Stomach (tissue), 9 donors: ENCODE data around the gene POC1B. TPM values are rescaled to one million over a fixed set of nuclear protein-coding genes. Genes with fewer than 3 reads are reported as not detected.

Source experiments
- DNase-seq, 2 donors: peaks; one replicate each; pipeline versions ENCODE4 v3.0.0 to v3.0.0-alpha.2; 2013 to 2019
- H3K27ac ChIP-seq, 5 donors: fragments of 200-600 bp in 4 of 5; sonication (generic) in 4 of 5; one replicate each; pipeline ENCODE4 v1.5.1; 2013 to 2019; ENCODE audit warnings: mild to moderate bottlenecking in 1 of 5, moderate library complexity in 1 of 5
- H3K27me3 ChIP-seq, 3 donors: fragments of 200-600 bp; sonication (generic); one replicate each; pipeline ENCODE4 v1.5.1; 2017 to 2019; ENCODE audit warnings: mixed run types in 1 of 3
- H3K36me3 ChIP-seq, 4 donors: fragments of 200-600 bp; sonication (generic); 1 replicate in 3 of 4; 2 replicates in 1 of 4; pipeline ENCODE4 v1.5.1; 2016 to 2019
- H3K4me1 ChIP-seq, 4 donors: fragments of 200-600 bp; sonication (generic); one replicate each; pipeline ENCODE4 v1.5.1; 2016 to 2019
- H3K4me3 ChIP-seq, 4 donors: fragments of 200-600 bp; sonication (generic) in 3 of 4; one replicate each; pipeline ENCODE4 v1.5.1; 2016 to 2019; ENCODE audit warnings: mild to moderate bottlenecking in 1 of 4
- H3K9me3 ChIP-seq, 4 donors: fragments of 200-600 bp; sonication (generic); one replicate each; pipeline ENCODE4 v1.5.1; 2016 to 2019
- CTCF ChIP-seq, 7 experiments: fragments of 450-650 bp in 4 of 7; fragments of 200-600 bp in 3 of 7; sonication (generic) in 3 of 7; IDR thresholded peaks; one replicate each; pipeline ENCODE4 v1.5.1; 2016 to 2019; ENCODE audit warnings: antibody characterized with exemption in 7 of 7, control low read depth in 2 of 7, mild to moderate bottlenecking in 1 of 7
- EP300 ChIP-seq: sonication (generic); formaldehyde crosslinking; IDR thresholded peaks from one replicate; pipeline ENCODE4 v1.6.1; 2017; ENCODE audit warnings: antibody characterized with exemption
- POLR2A ChIP-seq, 4 donors: fragments of 450-650 bp; IDR thresholded peaks; one replicate each; pipeline ENCODE4 v1.6.1; 2016; ENCODE audit warnings: antibody characterized with exemption in 4 of 4, control low read depth in 2 of 4, mild to moderate bottlenecking in 1 of 4, moderate library complexity in 1 of 4
- POLR2AphosphoS5 ChIP-seq, 3 donors: sonication (generic); formaldehyde crosslinking; IDR thresholded peaks; one replicate each; pipeline ENCODE4 v1.6.1; 2016; ENCODE audit warnings: antibody characterized with exemption in 3 of 3
- WGBS, 5 donors: extraction: QIAGEN DNeasy Blood & Tissue Kit in 3 of 5; methylation state at CpG; one replicate each; pipeline versions ENCODE4 v1.1.5 to v1.1.7; 2013 to 2018; 5-methylcytosine and 5-hydroxymethylcytosine counted together
- intact Hi-C: fragments of 100-400 bp; cut with DNase I; formaldehyde crosslinking; loops from one replicate; pipeline ENCODE4 v1.15.1; 2023; ENCODE audit warnings: low total_unique reads
- polyA plus RNA-seq, 3 donors: library from polyadenylated mRNA; stranded (reverse); fragments of 200-250 nt; gene quantifications; one replicate each; pipeline ENCODE4 v1.2.3, GENCODE V29; 2013
- total RNA-seq, 5 donors: library from RNA; depleted of rRNA; stranded (reverse); fragments of >200 nt; gene quantifications; one replicate each; pipeline versions ENCODE4 v1.1.0 to v1.2.3, GENCODE V29; 2014 to 2016
- donor health status: healthy with polysubstance abuse.
- donor health status: Bipolar disorder and iron deficiency.
- donor health status: healthy.

Gene POC1B
- total and polyA plus RNA-seq, 8 donors: 1.7 to 68.3 (median 18.3) TPM

- no peaks in the 10 kb centered on the region for H3K9me3 ChIP-seq
- no peak overlapping the region for H3K27ac ChIP-seq
- 55 to 86% (median 65%) methylated on average over 1 of the region's 1 CpG for WGBS, 5 donors
- H3K36me3 ChIP-seq: peaks cover 0 to 6% (median 0%) of the 10 kb centered on the region in 4 donors
- TF ChIP-seq POLR2AphosphoS5 (IDR thresholded peaks at IDR 0.05) (no peak), EP300 (no peak), POLR2A (IDR thresholded peaks at IDR 0.05) (no peak), CTCF (IDR thresholded peaks at IDR 0.05) (no peak)
- peaks cover 10 to 27% (median 14%) of the 10 kb centered on the region in 4 donors for H3K4me1 ChIP-seq
- intact Hi-C loops: loop anchor here (10.0 kb wide), 1 partner anchor 561 kb away; no protein-coding TSS in a partner anchor
- H3K4me3 ChIP-seq: no peak overlapping the region
- no peak for DNase-seq
- no peaks in the 10 kb centered on the region for H3K27me3 ChIP-seq
These were observed 18.2 kb upstream of the POC1B start for GRCh38 chr12:89544022-89544421.

GRCh38 chr12:89542912-89543592, 17.2 kb upstream of the POC1B start:
- Histone ChIP-seq H3K4me1 (peaks cover 10 to 27% (median 14%) of the 10 kb centered on the region in 4 donors), H3K27me3 (no peaks in the 10 kb centered on the region), H3K27ac (no peak overlapping the region), H3K9me3 (no peaks in the 10 kb centered on the region), H3K36me3 (peaks cover 0 to 6% (median 0%) of the 10 kb centered on the region in 4 donors), H3K4me3 (no peak overlapping the region)
- WGBS, 5 donors: 8 to 17% (median 10%) methylated on average over 6 of the region's 6 CpGs
- peak; percentile 76 to 94 for DNase-seq
- intact Hi-C loops: loop anchor here (10.0 kb wide), 1 partner anchor 562 kb away; no protein-coding TSS in a partner anchor
- TF ChIP-seq POLR2A (IDR thresholded peaks at IDR 0.05) (no peak), POLR2AphosphoS5 (IDR thresholded peaks at IDR 0.05) (peak in 1 of 3 donors; percentile 31), EP300 (no peak), CTCF (IDR thresholded peaks at IDR 0.05) (peak in 5 of 7 experiments; percentile 70 to 82 (median 78))

GRCh38 chr12:89542236-89542635, 16.4 kb upstream of the POC1B start:
- 93 to 100% (median 96%) methylated on average over 2 of the region's 2 CpGs for WGBS, 5 donors
- peaks cover 10 to 27% (median 14%) of the 10 kb centered on the region in 4 donors for H3K4me1 ChIP-seq

GRCh38 chr12:89540586-89540985, 14.7 kb upstream of the POC1B start:
- Histone ChIP-seq H3K27me3 (no peaks in the 10 kb centered on the region), H3K4me1 (peaks cover 10 to 27% (median 14%) of the 10 kb centered on the region in 4 donors), H3K9me3 (no peaks in the 10 kb centered on the region), H3K36me3 (peaks cover 0 to 6% (median 0%) of the 10 kb centered on the region in 4 donors), H3K4me3 (no peak overlapping the region), H3K27ac (no peak overlapping the region)
- intact Hi-C loops: loop anchor here (10.0 kb wide), 1 partner anchor 564 kb away; no protein-coding TSS in a partner anchor
- DNase-seq: no peak
- 63 to 86% (median 68%) methylated on average over 3 of the region's 3 CpGs for WGBS, 5 donors
- no peak for TF ChIP-seq EP300
- no peak for TF ChIP-seq CTCF (IDR thresholded peaks at IDR 0.05)
- TF ChIP-seq POLR2A (IDR thresholded peaks at IDR 0.05): no peak
- no peak for TF ChIP-seq POLR2AphosphoS5 (IDR thresholded peaks at IDR 0.05)

More at GRCh38 chr12:89542236-89542635, 16.4 kb upstream of the POC1B start:
- no peak for TF ChIP-seq POLR2A (IDR thresholded peaks at IDR 0.05)
- no peak for TF ChIP-seq POLR2AphosphoS5 (IDR thresholded peaks at IDR 0.05)
- TF ChIP-seq CTCF (IDR thresholded peaks at IDR 0.05): no peak
- no peak for TF ChIP-seq EP300
- no peak overlapping the region for H3K4me3 ChIP-seq
- intact Hi-C loops: loop anchor here (10.0 kb wide), 1 partner anchor 563 kb away; no protein-coding TSS in a partner anchor
- no peaks in the 10 kb centered on the region for H3K9me3 ChIP-seq
- H3K36me3 ChIP-seq: peaks cover 0 to 6% (median 0%) of the 10 kb centered on the region in 4 donors
- DNase-seq: no peak
- no peak overlapping the region for H3K27ac ChIP-seq
- H3K27me3 ChIP-seq: no peaks in the 10 kb centered on the region
